Measurements from ENCODE around the gene PLA2G4D. TPM values are rescaled to one million over a fixed set of nuclear protein-coding genes. Genes with fewer than 3 reads are reported as not detected.
A peak's percentile ranks its signal among the peaks of the same experiment; 100 is the strongest.

PLA2G4D gene
- total and polyA plus RNA-seq, 7 experiments from 2014 or later = not detected

DNA sequence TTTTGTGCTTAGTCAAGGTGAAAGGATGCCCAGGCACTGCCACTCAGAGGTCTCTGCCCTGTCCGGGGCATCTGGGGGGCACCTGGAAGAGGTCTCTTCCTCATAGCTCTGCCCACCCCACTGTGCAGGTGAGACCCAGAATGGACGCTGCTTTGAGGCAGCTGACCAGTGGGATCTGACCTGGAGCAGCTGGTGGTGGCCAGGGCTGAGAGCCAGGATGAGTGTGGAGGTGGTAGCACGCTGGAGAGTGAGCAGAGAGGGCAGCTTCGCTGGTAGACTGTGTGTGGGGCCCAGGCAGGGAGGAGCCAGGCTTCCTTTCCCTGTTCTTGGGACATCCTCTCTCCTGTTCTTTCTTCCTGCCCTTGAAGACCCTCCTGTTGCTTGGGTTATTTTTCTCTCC is 41.4 kb downstream of the PLA2G4D start:
- Histone ChIP-seq H3K4me1 (ENCODE audit: control insufficient read depth in 2 of 2, insufficient read depth in 2 of 2, low read length in 2 of 2) (no peaks in the 10 kb centered on the region), H3K9me3 (ENCODE audit: control insufficient read depth in 2 of 3, low read length in 3 of 3) (no peaks in the 10 kb centered on the region), H3K4me3 (ENCODE audit: low read length) (no peak overlapping the region), H3K36me3 (ENCODE audit: control insufficient read depth in 2 of 3, insufficient read depth in 3 of 3, low read length in 3 of 3) (no peaks in the 10 kb centered on the region), H3K27ac (ENCODE audit: low read depth, low read length) (no peak overlapping the region), H3K27me3 (ENCODE audit: control insufficient read depth in 2 of 2, insufficient read depth in 2 of 2, low read length in 2 of 2) (peaks cover 0 to 12% of the 10 kb centered on the region in 2 donors)
- no peak overlapping the region for H3K4me3 Mint-ChIP-seq
- DNase-seq (no peak), ATAC-seq (no peak)
- no peak overlapping the region for H3K27ac Mint-ChIP-seq
- H3K36me3 Mint-ChIP-seq = no peaks in the 10 kb centered on the region
- peaks cover 3 to 13% (median 5%) of the 10 kb centered on the region in 7 donors for H3K4me1 Mint-ChIP-seq
- H3K9me3 Mint-ChIP-seq = no peaks in the 10 kb centered on the region
- ChIA-PET POLR2A (no interaction called here), CTCF (no interaction called here)
- peaks cover 11 to 63% (median 23%) of the 10 kb centered on the region in 5 donors for H3K27me3 Mint-ChIP-seq
- intact Hi-C loops (cut with micrococcal nuclease) = loop anchor here in 1 of 2 donors (10.0 kb wide), 1 partner anchor 588 kb away; no protein-coding TSS in a partner anchor

DNA sequence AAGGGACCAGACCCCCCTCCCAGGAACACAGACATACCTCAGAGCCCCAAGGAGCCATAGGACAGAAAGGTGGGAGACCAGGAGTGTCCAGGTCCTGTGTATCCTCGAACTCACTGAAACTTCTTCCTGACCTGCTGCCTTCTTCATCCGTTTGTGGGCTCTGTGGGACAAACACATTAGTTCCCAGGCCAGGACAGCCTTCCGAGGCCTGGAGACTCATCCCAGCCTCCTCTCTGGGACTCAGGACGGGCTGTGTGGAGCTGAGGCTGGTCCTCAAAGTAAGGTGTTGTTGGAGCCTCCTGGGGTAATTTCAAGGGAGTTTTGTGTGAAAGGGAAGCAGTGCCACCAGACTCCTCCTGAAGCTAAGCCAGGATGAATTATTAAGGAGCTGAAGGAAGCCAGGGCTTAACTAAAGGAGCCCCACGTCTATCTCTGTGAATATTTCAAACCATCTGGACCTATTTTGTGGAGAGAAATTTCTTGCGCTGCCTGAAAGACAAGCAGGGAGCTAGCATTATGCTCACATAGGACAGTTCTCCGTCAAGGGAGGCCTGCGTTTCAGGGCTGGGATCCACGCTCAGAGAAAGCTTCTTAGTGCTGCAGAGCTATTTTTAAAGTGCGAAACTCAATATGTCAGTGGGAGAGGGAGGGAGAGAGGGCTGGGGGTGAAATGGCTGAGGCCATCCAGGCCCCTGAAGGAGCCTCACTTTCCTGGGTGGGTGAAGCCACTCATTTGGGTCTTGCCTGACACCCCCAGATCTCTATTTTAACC is 43.7 kb downstream of the PLA2G4D start:
- DNase-seq (no peak), ATAC-seq (no peak)
- Mint-ChIP-seq H3K36me3 (no peaks in the 10 kb centered on the region), H3K27me3 (peaks cover 0 to 41% (median under 1%) of the 10 kb centered on the region in 5 donors), H3K9me3 (no peaks in the 10 kb centered on the region), H3K4me1 (no peaks in the 10 kb centered on the region), H3K4me3 (no peak overlapping the region), H3K27ac (peak overlapping the region in 1 of 9 donors; percentile 2)
- ChIA-PET POLR2A (no interaction called here), CTCF (no interaction called here)
- no peaks in the 10 kb centered on the region for H3K36me3 ChIP-seq (ENCODE audit: control insufficient read depth in 2 of 3, insufficient read depth in 3 of 3, low read length in 3 of 3)
- peaks cover 0 to 3% of the 10 kb centered on the region in 2 donors for H3K27me3 ChIP-seq (ENCODE audit: control insufficient read depth in 2 of 2, insufficient read depth in 2 of 2, low read length in 2 of 2)
- intact Hi-C loops (cut with micrococcal nuclease) = loop anchor here in 1 of 2 donors (10.0 kb wide), 1 partner anchor 586 kb away; no protein-coding TSS in a partner anchor
- H3K4me3 ChIP-seq (ENCODE audit: low read length) = no peak overlapping the region
- H3K9me3 ChIP-seq (ENCODE audit: control insufficient read depth in 2 of 3, low read length in 3 of 3) = no peaks in the 10 kb centered on the region
- no peaks in the 10 kb centered on the region for H3K4me1 ChIP-seq (ENCODE audit: control insufficient read depth in 2 of 2, insufficient read depth in 2 of 2, low read length in 2 of 2)
- H3K27ac ChIP-seq (ENCODE audit: low read depth, low read length) = no peak overlapping the region

DNA sequence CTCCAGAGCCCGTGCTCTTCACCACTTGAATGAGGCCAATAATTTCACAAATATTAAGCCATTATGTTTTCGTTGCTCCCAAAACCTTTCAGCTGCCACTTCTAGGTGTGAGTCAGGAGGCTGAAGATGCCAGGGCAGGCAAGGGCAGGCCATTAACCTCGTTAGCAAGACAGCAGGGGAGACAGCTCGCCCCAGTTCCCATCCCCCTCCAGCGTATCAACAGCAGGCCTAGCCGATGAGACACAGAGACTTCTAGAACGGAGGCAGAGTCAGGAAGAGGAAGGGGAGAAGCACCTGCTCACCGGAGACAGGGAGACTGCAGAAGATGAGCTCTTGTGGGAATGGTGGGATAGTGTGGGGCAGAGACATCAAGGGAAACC is 45.6 kb downstream of the PLA2G4D start:
- Histone ChIP-seq H3K27me3 (ENCODE audit: control insufficient read depth in 2 of 2, insufficient read depth in 2 of 2, low read length in 2 of 2) (peaks cover 0 to 3% of the 10 kb centered on the region in 2 donors), H3K4me3 (ENCODE audit: low read length) (no peak overlapping the region), H3K4me1 (ENCODE audit: control insufficient read depth in 2 of 2, insufficient read depth in 2 of 2, low read length in 2 of 2) (no peaks in the 10 kb centered on the region), H3K36me3 (ENCODE audit: control insufficient read depth in 2 of 3, insufficient read depth in 3 of 3, low read length in 3 of 3) (no peaks in the 10 kb centered on the region), H3K9me3 (ENCODE audit: control insufficient read depth in 2 of 3, low read length in 3 of 3) (no peaks in the 10 kb centered on the region), H3K27ac (ENCODE audit: low read depth, low read length) (no peak overlapping the region)
- Mint-ChIP-seq H3K4me1 (peaks cover 0 to 10% (median 0%) of the 10 kb centered on the region in 7 donors), H3K27ac (no peak overlapping the region), H3K9me3 (no peaks in the 10 kb centered on the region), H3K27me3 (peaks cover 0 to 27% (median 0%) of the 10 kb centered on the region in 5 donors), H3K36me3 (no peaks in the 10 kb centered on the region), H3K4me3 (no peak overlapping the region)
- DNase-seq (peak in 1 of 9 donors; percentile 1), ATAC-seq (no peak)
- intact Hi-C loops (cut with micrococcal nuclease) = no loop called here
- ChIA-PET CTCF (no interaction called here), POLR2A (no interaction called here)

DNA sequence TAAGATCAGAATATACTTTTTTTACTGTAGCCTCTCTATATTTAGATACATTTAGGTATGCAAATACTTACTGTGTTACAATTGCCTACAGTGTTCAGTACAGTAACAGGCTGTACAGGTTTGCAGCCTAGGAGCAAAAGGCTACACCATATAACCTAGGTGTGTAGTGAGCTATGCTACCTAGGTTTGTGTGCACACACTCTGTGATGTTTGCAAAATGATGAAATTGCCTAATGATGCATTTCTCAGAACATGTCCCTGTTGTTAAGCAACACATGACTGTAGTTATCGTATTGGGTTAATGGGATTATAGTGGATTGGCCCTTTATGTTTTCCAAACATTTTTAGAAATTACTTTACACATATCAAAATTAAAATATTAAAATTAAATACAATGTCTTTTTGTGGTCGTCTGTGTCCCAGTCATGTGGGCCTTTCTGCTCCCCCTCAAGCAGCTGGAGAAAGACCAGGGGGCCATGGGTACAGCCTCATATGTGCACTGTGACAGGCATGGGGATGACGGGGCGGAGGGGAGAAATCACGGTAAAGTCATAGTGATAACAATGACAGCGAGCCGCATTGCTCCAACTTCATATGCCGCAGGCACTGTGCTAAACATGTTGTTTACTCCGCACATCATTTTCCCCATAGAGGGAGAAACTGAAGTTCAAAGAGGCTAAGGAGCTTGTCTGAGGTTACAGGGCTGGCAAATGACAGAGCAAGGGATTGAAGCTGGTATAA is 46.1 kb downstream of the PLA2G4D start:
- Mint-ChIP-seq H3K9me3 (no peaks in the 10 kb centered on the region), H3K36me3 (no peaks in the 10 kb centered on the region), H3K27me3 (peaks cover 0 to 23% (median 0%) of the 10 kb centered on the region in 5 donors), H3K4me1 (peaks cover 0 to 10% (median 0%) of the 10 kb centered on the region in 7 donors), H3K27ac (no peak overlapping the region), H3K4me3 (no peak overlapping the region)
- no peak overlapping the region for H3K27ac ChIP-seq (ENCODE audit: low read depth, low read length)
- ChIA-PET CTCF (interaction anchor here (0.5 kb wide), 1 partner anchor 446 kb away, joined by 3 read pairs; no protein-coding TSS in a partner anchor), POLR2A (no interaction called here)
- no peak overlapping the region for H3K4me3 ChIP-seq (ENCODE audit: low read length)
- no peaks in the 10 kb centered on the region for H3K9me3 ChIP-seq (ENCODE audit: control insufficient read depth in 2 of 3, low read length in 3 of 3)
- no peaks in the 10 kb centered on the region for H3K36me3 ChIP-seq (ENCODE audit: control insufficient read depth in 2 of 3, insufficient read depth in 3 of 3, low read length in 3 of 3)
- intact Hi-C loops (cut with micrococcal nuclease) = no loop called here
- no peaks in the 10 kb centered on the region for H3K4me1 ChIP-seq (ENCODE audit: control insufficient read depth in 2 of 2, insufficient read depth in 2 of 2, low read length in 2 of 2)
- DNase-seq (peak in 1 of 9 donors; percentile 7), ATAC-seq (no peak)
- peaks cover 0 to 1% of the 10 kb centered on the region in 2 donors for H3K27me3 ChIP-seq (ENCODE audit: control insufficient read depth in 2 of 2, insufficient read depth in 2 of 2, low read length in 2 of 2)

GRCh38 chr15:42046597-42046996 is 47.8 kb downstream of the PLA2G4D start:
- ChIA-PET POLR2A (interaction anchor here (0.6 kb wide), 1 partner anchor 585 kb away, joined by 3 read pairs; no protein-coding TSS in a partner anchor), CTCF (no interaction called here)
- H3K27me3 Mint-ChIP-seq = peaks cover 0 to 12% (median 0%) of the 10 kb centered on the region in 5 donors
- intact Hi-C loops (cut with micrococcal nuclease) = no loop called here
- H3K4me3 Mint-ChIP-seq = no peak overlapping the region
- no peak overlapping the region for H3K27ac ChIP-seq (ENCODE audit: low read depth, low read length)
- H3K27ac Mint-ChIP-seq = no peak overlapping the region
- no peaks in the 10 kb centered on the region for H3K36me3 ChIP-seq (ENCODE audit: control insufficient read depth in 2 of 3, insufficient read depth in 3 of 3, low read length in 3 of 3)
- peaks cover 0 to 10% (median 0%) of the 10 kb centered on the region in 7 donors for H3K4me1 Mint-ChIP-seq
- no peaks in the 10 kb centered on the region for H3K9me3 ChIP-seq (ENCODE audit: control insufficient read depth in 2 of 3, low read length in 3 of 3)
- H3K4me3 ChIP-seq (ENCODE audit: low read length) = no peak overlapping the region
- H3K4me1 ChIP-seq (ENCODE audit: control insufficient read depth in 2 of 2, insufficient read depth in 2 of 2, low read length in 2 of 2) = no peaks in the 10 kb centered on the region
- H3K36me3 Mint-ChIP-seq = no peaks in the 10 kb centered on the region
- DNase-seq (peak in 1 of 9 donors; percentile 3), ATAC-seq (no peak)
- no peaks in the 10 kb centered on the region for H3K27me3 ChIP-seq (ENCODE audit: control insufficient read depth in 2 of 2, insufficient read depth in 2 of 2, low read length in 2 of 2)
- H3K9me3 Mint-ChIP-seq = no peaks in the 10 kb centered on the region

DNA sequence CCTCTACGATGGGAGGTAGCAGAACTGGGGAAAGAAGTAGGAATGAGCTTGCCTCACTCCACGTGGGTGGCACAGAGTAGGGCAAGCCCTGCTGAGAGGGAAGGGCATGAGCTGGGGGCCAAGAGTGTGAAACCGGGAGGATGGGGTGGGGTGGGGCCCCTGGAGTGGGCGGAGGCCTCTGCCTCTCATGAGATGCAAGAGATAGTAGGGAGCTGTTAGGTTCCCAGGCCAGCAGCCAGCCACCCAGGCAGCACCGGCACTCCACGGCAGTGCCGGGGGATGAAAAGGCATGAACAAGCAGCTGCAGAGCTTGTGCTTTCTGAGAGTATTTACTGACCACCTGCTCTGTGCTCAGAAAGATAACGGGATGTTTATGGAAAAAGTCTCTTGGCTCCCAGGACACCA is 49.1 kb downstream of the PLA2G4D start:
- Histone ChIP-seq H3K27me3 (ENCODE audit: control insufficient read depth in 2 of 2, insufficient read depth in 2 of 2, low read length in 2 of 2) (no peaks in the 10 kb centered on the region), H3K9me3 (ENCODE audit: control insufficient read depth in 2 of 3, low read length in 3 of 3) (no peaks in the 10 kb centered on the region), H3K36me3 (ENCODE audit: control insufficient read depth in 2 of 3, insufficient read depth in 3 of 3, low read length in 3 of 3) (no peaks in the 10 kb centered on the region), H3K4me3 (ENCODE audit: low read length) (no peak overlapping the region), H3K4me1 (ENCODE audit: control insufficient read depth in 2 of 2, insufficient read depth in 2 of 2, low read length in 2 of 2) (no peaks in the 10 kb centered on the region), H3K27ac (ENCODE audit: low read depth, low read length) (no peak overlapping the region)
- Mint-ChIP-seq H3K4me3 (no peak overlapping the region), H3K27me3 (peaks cover 0 to 11% (median 0%) of the 10 kb centered on the region in 5 donors), H3K9me3 (no peaks in the 10 kb centered on the region), H3K4me1 (peaks cover 0 to 10% (median 0%) of the 10 kb centered on the region in 7 donors), H3K36me3 (no peaks in the 10 kb centered on the region), H3K27ac (no peak overlapping the region)
- ChIA-PET POLR2A (no interaction called here), CTCF (no interaction called here)
- ATAC-seq = no peak
- DNase-seq = no peak
- intact Hi-C loops (cut with micrococcal nuclease) = no loop called here

All from naive thymus-derived CD4-positive, alpha-beta T cell (primary cell).